Measurements from ENCODE around the gene ECE1. TPM values are rescaled to one million over a fixed set of nuclear protein-coding genes. Genes with fewer than 3 reads are reported as not detected.

ECE1 gene
- total and polyA plus RNA-seq, 9 of the 15 experiments (the other 6 are each of a cell fraction or from before 2014, with no cell fraction given), result 0.56 to 34.8 (median 11.0) TPM

- TF ChIP-seq MYBL2 (IDR thresholded peaks at IDR 0.05; ENCODE audit: low read depth), result no peak
- no peak for TF ChIP-seq MYBL2 (CRISPR knock-in tag; IDR thresholded peaks at IDR 0.05; ENCODE audit: borderline replicate concordance)
- TF ChIP-seq SMC3 (conservative IDR thresholded peaks at IDR 0.05; ENCODE audit: insufficient read depth, low read depth, low read length), result no peak
- TF ChIP-seq ZNF592 (IDR thresholded peaks at IDR 0.05), result peak; percentile 97
- TF ChIP-seq ZNF316 (IDR thresholded peaks at IDR 0.05), result 0 out of 2 replicates have a peak, but pooled peaks have one; percentile 51
- TF ChIP-seq, protein P1, sequence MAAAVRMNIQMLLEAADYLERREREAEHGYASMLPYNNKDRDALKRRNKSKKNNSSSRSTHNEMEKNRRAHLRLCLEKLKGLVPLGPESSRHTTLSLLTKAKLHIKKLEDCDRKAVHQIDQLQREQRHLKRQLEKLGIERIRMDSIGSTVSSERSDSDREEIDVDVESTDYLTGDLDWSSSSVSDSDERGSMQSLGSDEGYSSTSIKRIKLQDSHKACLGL (CRISPR knock-in tag; IDR thresholded peaks at IDR 0.05; ENCODE audit: borderline replicate concordance, poor library complexity, severe bottlenecking), result no peak
- TF ChIP-seq LARP7 (IDR thresholded peaks at IDR 0.05), result no peak
- TF ChIP-seq STAG1 (CRISPR knock-in tag; IDR thresholded peaks at IDR 0.05; ENCODE audit: borderline replicate concordance), result no peak
- TF ChIP-seq ZBTB12 (CRISPR knock-in tag; IDR thresholded peaks at IDR 0.05), result no peak
- TF ChIP-seq DLX4 (CRISPR knock-in tag; IDR thresholded peaks at IDR 0.05), result no peak
- no peak for TF ChIP-seq CLOCK (CRISPR knock-in tag; IDR thresholded peaks at IDR 0.05; ENCODE audit: borderline replicate concordance)
- TF ChIP-seq FOXA1 (IDR thresholded peaks at IDR 0.05; ENCODE audit: borderline replicate concordance), result no peak
- no peak for TF ChIP-seq ZNF274 (IDR thresholded peaks at IDR 0.05; ENCODE audit: borderline replicate concordance, low read depth, low read length)
- TF ChIP-seq, protein P2, sequence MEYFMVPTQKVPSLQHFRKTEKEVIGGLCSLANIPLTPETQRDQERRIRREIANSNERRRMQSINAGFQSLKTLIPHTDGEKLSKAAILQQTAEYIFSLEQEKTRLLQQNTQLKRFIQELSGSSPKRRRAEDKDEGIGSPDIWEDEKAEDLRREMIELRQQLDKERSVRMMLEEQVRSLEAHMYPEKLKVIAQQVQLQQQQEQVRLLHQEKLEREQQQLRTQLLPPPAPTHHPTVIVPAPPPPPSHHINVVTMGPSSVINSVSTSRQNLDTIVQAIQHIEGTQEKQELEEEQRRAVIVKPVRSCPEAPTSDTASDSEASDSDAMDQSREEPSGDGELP (CRISPR knock-in tag; IDR thresholded peaks at IDR 0.05; ENCODE audit: borderline replicate concordance), result peak; percentile 75
- TF ChIP-seq ZNF143 (CRISPR knock-in tag; IDR thresholded peaks at IDR 0.05), result peak; percentile 62; the same call in 1 of the 2 replicates
- no peak; the same call in none of the 2 replicates for TF ChIP-seq HDAC2 (IDR thresholded peaks at IDR 0.05)
- TF ChIP-seq NCOA2 (IDR thresholded peaks at IDR 0.05; ENCODE audit: partially characterized antibody in 2 of 2), result no peak
Measured at GRCh38 chr1:21261551-21262292, 28.5 kb downstream of the ECE1 start (continued).
